Endometrium (tissue), 2 donors: ENCODE measurements around the gene DNAJC4.

Experiments used
- FAIRE-seq: peaks from 2 replicates; lab custom pipeline; 2012; peaks lifted over from hg19 to GRCh38; lab: Jason Lieb, UNC
- donor health status: control.
- donor health status: control.

The DNAJC4 gene

GRCh38 chr11:64230171-64230984 is at the start of gene DNAJC4:
Gene DNAJC4 (plus strand): TSS chr11:64230548. CDS start chr11:64230855, 307 bp downstream.
- FAIRE-seq, result peak; percentile 61

- FAIRE-seq, result no peak
Measured at GRCh38 chr11:64180891-64181290, 49.5 kb upstream of the DNAJC4 start.

- FAIRE-seq, result no peak
Measured at GRCh38 chr11:64181506-64182411, 48.6 kb upstream of the DNAJC4 start.

- no peak for FAIRE-seq
Measured at GRCh38 chr11:64183890-64184289, 46.5 kb upstream of the DNAJC4 start.

- no peak for FAIRE-seq
Measured at GRCh38 chr11:64185175-64185692, 45.1 kb upstream of the DNAJC4 start.

- peak; percentile 98 for FAIRE-seq
Measured at GRCh38 chr11:64185693-64186491, 44.5 kb upstream of the DNAJC4 start, which contains the start of gene STIP1. Gene STIP1 (plus strand): TSS chr11:64186171. CDS start chr11:64186262, 91 bp downstream.

- FAIRE-seq, result no peak
Measured at GRCh38 chr11:64186492-64187165, 43.7 kb upstream of the DNAJC4 start.

- FAIRE-seq, result no peak
Measured at GRCh38 chr11:64192434-64192833, 37.9 kb upstream of the DNAJC4 start.

GRCh38 chr11:64196626-64197025 is 33.7 kb upstream of the DNAJC4 start:
- FAIRE-seq, result no peak

- no peak for FAIRE-seq
Measured at GRCh38 chr11:64198511-64198910, 31.8 kb upstream of the DNAJC4 start.

GRCh38 chr11:64201543-64201942 is 28.8 kb upstream of the DNAJC4 start:
- no peak for FAIRE-seq

GRCh38 chr11:64202992-64203391 is 27.4 kb upstream of the DNAJC4 start:
- FAIRE-seq, result no peak

- no peak for FAIRE-seq
Measured at GRCh38 chr11:64203421-64204079, 26.8 kb upstream of the DNAJC4 start.

- FAIRE-seq, result no peak
Measured at GRCh38 chr11:64204080-64204440, 26.3 kb upstream of the DNAJC4 start.

- FAIRE-seq, result peak; percentile 77
Measured at GRCh38 chr11:64204464-64204989, 25.8 kb upstream of the DNAJC4 start.

GRCh38 chr11:64206457-64207255 is 23.7 kb upstream of the DNAJC4 start, which contains the start of gene FERMT3:
Gene FERMT3 (plus strand): TSS chr11:64206721. CDS start chr11:64207365, 644 bp downstream.
- no peak for FAIRE-seq

GRCh38 chr11:64207256-64208085 is 22.9 kb upstream of the DNAJC4 start:
- FAIRE-seq, result no peak

- no peak for FAIRE-seq
Measured at GRCh38 chr11:64208086-64208795, 22.1 kb upstream of the DNAJC4 start.
